Nephron (organoid): ENCODE results near the gene IL17RA.

Experiments used
- H3K27ac Mint-ChIP-seq, 3 experiments: 2 replicates each; pipeline ENCODE4 v1.8.0; 2020; ENCODE audit warnings: mixed read lengths in 3 of 3, mild to moderate bottlenecking in 2 of 3, moderate library complexity in 1 of 3
- H3K27me3 Mint-ChIP-seq: 2 replicates; pipeline ENCODE4 v1.8.0; 2021; ENCODE audit warnings: low read depth, mild to moderate bottlenecking, moderate library complexity, mixed read lengths
- H3K36me3 Mint-ChIP-seq: 2 replicates; pipeline ENCODE4 v1.8.0; 2020; ENCODE audit warnings: low read depth, mixed read lengths
- H3K4me1 Mint-ChIP-seq: 2 replicates; pipeline ENCODE4 v1.8.0; 2020; ENCODE audit warnings: mixed read lengths
- H3K4me3 Mint-ChIP-seq, 3 experiments: 2 replicates each; pipeline ENCODE4 v1.8.0; 2020; ENCODE audit warnings: mild to moderate bottlenecking in 3 of 3, mixed read lengths in 3 of 3, moderate library complexity in 2 of 3
- H3K9me3 Mint-ChIP-seq: 2 replicates; pipeline ENCODE4 v1.8.0; 2020; ENCODE audit warnings: mixed read lengths
- CTCF ChIP-seq, 3 experiments: fragments of 200-600 bp; sonication (generic); IDR thresholded peaks; one replicate each; pipeline ENCODE4 v1.5.0; 2021; ENCODE audit warnings: antibody characterized with exemption in 3 of 3; ENCODE audit not compliant: unreplicated experiment in 3 of 3

Gene IL17RA

GRCh38 chr22:17121233-17122195, 36.7 kb downstream of the IL17RA start, which contains the start of gene TMEM121B:
Gene TMEM121B (minus strand): TSS chr22:17121360. CDS start chr22:17121127, 233 bp downstream.
- peaks cover 28% of the 10 kb centered on the region for H3K27me3 Mint-ChIP-seq
- no peaks in the 10 kb centered on the region for H3K9me3 Mint-ChIP-seq
- TF ChIP-seq CTCF (IDR thresholded peaks at IDR 0.05; ENCODE audit: unreplicated experiment in 3 of 3) = no peak
- H3K4me1 Mint-ChIP-seq = peaks cover 11% of the 10 kb centered on the region
- no peak within 1 kb of the TSS for H3K27ac Mint-ChIP-seq
- H3K36me3 Mint-ChIP-seq = no peaks in the 10 kb centered on the region
- peak within 1 kb of the TSS; percentile 86 to 88 (median 86) for H3K4me3 Mint-ChIP-seq

- no peak for TF ChIP-seq CTCF (IDR thresholded peaks at IDR 0.05; ENCODE audit: unreplicated experiment in 3 of 3)
- Mint-ChIP-seq H3K4me1 (no peaks in the 10 kb centered on the region), H3K9me3 (no peaks in the 10 kb centered on the region), H3K36me3 (peaks cover 4% of the 10 kb centered on the region), H3K4me3 (no peak overlapping the region), H3K27ac (no peak overlapping the region), H3K27me3 (no peaks in the 10 kb centered on the region)
Measured at GRCh38 chr22:17130199-17130598, 45.4 kb downstream of the IL17RA start.

GRCh38 chr22:17131686-17132085, 46.9 kb downstream of the IL17RA start:
- Mint-ChIP-seq H3K27me3 (no peaks in the 10 kb centered on the region), H3K27ac (no peak overlapping the region), H3K4me1 (no peaks in the 10 kb centered on the region), H3K9me3 (no peaks in the 10 kb centered on the region), H3K36me3 (peaks cover 5% of the 10 kb centered on the region), H3K4me3 (no peak overlapping the region)
- no peak for TF ChIP-seq CTCF (IDR thresholded peaks at IDR 0.05; ENCODE audit: unreplicated experiment in 3 of 3)

GRCh38 chr22:17132112-17132511, 47.3 kb downstream of the IL17RA start:
- H3K27ac Mint-ChIP-seq = no peak overlapping the region
- peaks cover 5% of the 10 kb centered on the region for H3K36me3 Mint-ChIP-seq
- H3K4me3 Mint-ChIP-seq = no peak overlapping the region
- no peak for TF ChIP-seq CTCF (IDR thresholded peaks at IDR 0.05; ENCODE audit: unreplicated experiment in 3 of 3)
- no peaks in the 10 kb centered on the region for H3K9me3 Mint-ChIP-seq
- H3K27me3 Mint-ChIP-seq = no peaks in the 10 kb centered on the region
- H3K4me1 Mint-ChIP-seq = peaks cover 4% of the 10 kb centered on the region

GRCh38 chr22:17133137-17133536, 48.3 kb downstream of the IL17RA start:
- Mint-ChIP-seq H3K4me1 (peaks cover 4% of the 10 kb centered on the region), H3K36me3 (peaks cover 7% of the 10 kb centered on the region), H3K9me3 (no peaks in the 10 kb centered on the region), H3K4me3 (no peak overlapping the region), H3K27me3 (no peaks in the 10 kb centered on the region), H3K27ac (no peak overlapping the region)
- TF ChIP-seq CTCF (IDR thresholded peaks at IDR 0.05; ENCODE audit: unreplicated experiment in 3 of 3) = no peak
